Skeletal muscle tissue (tissue), 4 donors: Measurements from ENCODE around the gene ATXN3. TPM values are rescaled to one million over a fixed set of nuclear protein-coding genes. Genes with fewer than 3 reads are reported as not detected.

Experiments used
- H3K27ac ChIP-seq: one replicate; pipeline ENCODE4 v1.7.0; 2013; ENCODE audit warnings: mild to moderate bottlenecking, low read depth, low read length, inconsistent platforms
- H3K27me3 ChIP-seq, 3 donors: one replicate each; pipeline ENCODE4 v1.7.0; 2013; ENCODE audit warnings: low read length in 3 of 3; ENCODE audit not compliant: control insufficient read depth in 3 of 3, insufficient read depth in 3 of 3
- H3K36me3 ChIP-seq, 3 donors: one replicate each; pipeline ENCODE4 v1.7.0; 2013; ENCODE audit warnings: low read length in 3 of 3; ENCODE audit not compliant: control insufficient read depth in 3 of 3, insufficient read depth in 3 of 3
- H3K4me1 ChIP-seq, 3 donors: one replicate each; pipeline ENCODE4 v1.7.0; 2013; ENCODE audit warnings: low read length in 3 of 3, mild to moderate bottlenecking in 3 of 3; ENCODE audit not compliant: control insufficient read depth in 3 of 3, insufficient read depth in 3 of 3
- H3K4me3 ChIP-seq, 3 donors: one replicate each; pipeline ENCODE4 v1.7.0; 2013; ENCODE audit warnings: low read length in 3 of 3
- H3K9ac ChIP-seq, 3 donors: one replicate each; pipeline ENCODE4 v1.7.0; 2013; ENCODE audit warnings: low read length in 3 of 3, mild to moderate bottlenecking in 3 of 3, moderate library complexity in 2 of 3, low read depth in 1 of 3
- H3K9me3 ChIP-seq, 3 donors: one replicate each; pipeline ENCODE4 v1.7.0; 2013; ENCODE audit warnings: low read length in 3 of 3; ENCODE audit not compliant: control insufficient read depth in 3 of 3
- total RNA-seq: library from RNA; depleted of rRNA; stranded (reverse); fragments of >200 nt; gene quantifications from one replicate; pipeline ENCODE4 v1.2.3, GENCODE V29; 2014
- donor health status: Osteomylitis.

ATXN3 gene
- total RNA-seq, 1 donor from 2014 or later = 22.4 TPM

- Histone ChIP-seq H3K36me3 (peaks cover 0 to 6% (median 5%) of the 10 kb centered on the region in 3 donors), H3K9me3 (no peaks in the 10 kb centered on the region), H3K27ac (peak within 1 kb of the TSS; percentile 99), H3K4me1 (peaks cover 14 to 35% (median 23%) of the 10 kb centered on the region in 3 donors), H3K9ac (peak within 1 kb of the TSS; percentile 100), H3K4me3 (peak within 1 kb of the TSS; percentile 94 to 99 (median 97)), H3K27me3 (no peaks in the 10 kb centered on the region)
Observed at GRCh38 chr14:92039719-92040430, 66.5 kb downstream of the ATXN3 start, which contains the start of gene TRIP11. Gene TRIP11, minus strand, starts transcription at chr14:92040059. Its CDS starts 374 bp downstream, at chr14:92039685.

DNA sequence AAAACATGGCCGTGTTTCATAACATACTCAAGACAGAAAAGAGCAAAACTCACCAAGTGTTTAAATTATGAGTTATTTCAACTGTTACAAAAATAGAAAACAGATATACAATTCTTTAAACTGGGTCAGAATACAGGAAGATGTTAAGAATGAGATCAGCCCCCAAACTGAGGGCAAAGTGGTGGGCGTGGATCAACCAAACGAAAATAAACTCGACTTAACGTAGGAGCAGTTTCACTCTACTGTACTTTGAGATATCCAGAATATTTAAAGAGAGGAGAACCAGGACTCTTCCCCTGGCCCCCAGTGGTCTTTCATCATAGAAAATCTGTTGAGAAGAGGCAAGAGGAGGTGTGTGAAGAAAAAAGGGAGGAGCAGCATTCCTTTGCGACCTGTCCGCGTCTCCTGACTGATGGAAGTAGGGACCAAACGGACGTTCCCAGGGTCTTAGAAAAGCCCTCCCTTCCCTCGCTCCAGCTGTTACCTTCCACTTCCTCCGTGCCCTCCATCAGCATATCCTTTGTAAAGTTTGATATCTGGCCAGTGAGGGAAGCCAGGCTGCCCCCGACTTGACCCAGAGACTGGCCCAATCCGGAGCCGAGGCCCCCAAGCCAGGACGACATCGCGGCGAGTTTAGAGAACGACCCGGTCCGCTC, 67.2 kb downstream of the ATXN3 start:
- Histone ChIP-seq H3K27ac (peak overlapping the region; percentile 99), H3K4me1 (peaks cover 14 to 35% (median 23%) of the 10 kb centered on the region in 3 donors), H3K36me3 (peaks cover 0 to 6% (median under 1%) of the 10 kb centered on the region in 3 donors), H3K27me3 (no peaks in the 10 kb centered on the region), H3K4me3 (peak overlapping the region; percentile 94 to 99 (median 97)), H3K9ac (peak overlapping the region; percentile 100), H3K9me3 (no peaks in the 10 kb centered on the region)

DNA sequence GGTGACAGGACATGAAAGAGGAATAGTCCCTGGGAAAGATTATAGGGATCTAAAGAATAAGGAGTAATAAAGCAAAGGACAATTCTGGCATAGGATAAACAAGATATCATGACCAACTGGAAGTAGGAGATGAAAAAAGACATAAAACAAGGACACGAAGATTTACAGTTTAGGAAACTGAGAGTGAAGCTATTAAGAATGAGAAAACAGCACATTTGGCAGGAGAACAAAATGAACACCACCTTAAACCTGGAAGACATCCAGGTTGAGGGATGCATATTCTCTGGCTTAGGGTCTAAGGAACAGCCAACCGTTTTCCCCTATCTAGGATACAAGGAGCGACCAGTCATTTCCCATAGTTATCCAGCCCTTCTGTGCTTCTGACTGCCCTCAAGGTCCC, 68.4 kb downstream of the ATXN3 start:
- no peak overlapping the region for H3K27ac ChIP-seq
- H3K4me3 ChIP-seq = peak overlapping the region; percentile 54 to 99 (median 94)
- H3K27me3 ChIP-seq = no peaks in the 10 kb centered on the region
- peak overlapping the region; percentile 40 to 100 (median 100) for H3K9ac ChIP-seq
- peaks cover 14 to 35% (median 23%) of the 10 kb centered on the region in 3 donors for H3K4me1 ChIP-seq
- H3K9me3 ChIP-seq = no peaks in the 10 kb centered on the region
- H3K36me3 ChIP-seq = peaks cover 0 to 6% (median 0%) of the 10 kb centered on the region in 3 donors

DNA sequence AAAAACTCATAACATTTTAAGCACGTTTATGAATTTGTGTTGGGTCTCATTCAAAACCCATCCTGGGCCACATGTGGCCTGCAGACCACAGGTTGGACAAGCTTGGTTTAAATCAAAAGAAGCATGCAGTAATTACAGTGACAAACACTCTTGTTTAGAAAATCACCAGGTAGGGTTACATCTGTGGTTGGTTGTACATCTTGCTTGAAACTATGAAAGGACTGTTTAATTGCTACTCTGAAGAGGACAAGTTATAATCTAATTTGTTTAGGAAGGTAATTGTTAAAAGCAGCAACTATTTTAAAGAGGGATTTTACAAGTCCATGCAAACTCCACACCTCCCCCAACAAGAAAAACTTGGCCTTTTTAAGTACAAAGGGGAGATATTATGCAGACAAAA, 70.5 kb downstream of the ATXN3 start:
- no peak overlapping the region for H3K27ac ChIP-seq
- no peak overlapping the region for H3K4me3 ChIP-seq
- peaks cover 0 to 12% (median 3%) of the 10 kb centered on the region in 3 donors for H3K36me3 ChIP-seq
- H3K9ac ChIP-seq = no peak overlapping the region
- H3K27me3 ChIP-seq = no peaks in the 10 kb centered on the region
- H3K9me3 ChIP-seq = no peaks in the 10 kb centered on the region
- peaks cover 10 to 29% (median 19%) of the 10 kb centered on the region in 3 donors for H3K4me1 ChIP-seq

DNA sequence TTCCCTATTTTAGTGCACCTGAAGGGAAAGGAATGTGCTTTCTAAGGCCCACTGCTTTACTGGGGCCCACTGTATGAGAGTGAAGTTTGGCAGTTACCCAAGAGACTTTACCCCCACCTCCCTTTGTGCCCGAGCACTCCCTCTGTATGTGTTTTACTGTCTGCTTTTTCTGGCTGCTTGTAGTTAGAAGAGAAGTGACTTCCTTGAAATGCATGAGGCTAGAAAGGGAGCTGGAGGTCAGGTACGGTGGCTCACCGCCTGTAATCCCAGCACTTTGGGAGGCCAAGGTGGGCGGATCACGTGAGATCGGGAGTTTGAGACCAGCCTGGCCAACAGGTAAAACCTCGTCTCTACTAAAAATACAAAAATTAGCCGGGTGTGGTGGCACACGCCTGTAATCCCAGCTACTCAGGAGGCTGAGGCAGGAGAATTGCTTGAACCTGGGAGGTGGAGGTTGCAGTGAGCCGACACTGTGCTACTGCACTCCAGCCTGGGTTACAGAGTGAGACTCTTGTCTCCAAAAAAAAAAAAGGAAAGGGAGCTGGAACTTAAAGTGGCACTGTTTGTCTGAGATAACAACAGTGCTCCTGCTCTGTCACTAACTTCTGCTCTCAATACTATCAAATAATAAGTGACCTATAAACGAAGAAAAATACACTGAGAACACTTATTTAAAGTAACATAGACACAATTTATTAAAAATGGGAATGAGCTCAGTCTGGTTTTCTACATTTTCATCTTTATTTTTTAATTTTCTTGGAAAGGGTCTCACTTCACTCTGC, 72.3 kb downstream of the ATXN3 start:
- H3K27ac ChIP-seq = no peak overlapping the region

GRCh38 chr14:92033433-92033832, 72.9 kb downstream of the ATXN3 start:
- Histone ChIP-seq H3K9me3 (no peaks in the 10 kb centered on the region), H3K27me3 (no peaks in the 10 kb centered on the region), H3K4me1 (peaks cover 6 to 23% (median 14%) of the 10 kb centered on the region in 3 donors), H3K36me3 (peaks cover 3 to 8% (median 8%) of the 10 kb centered on the region in 3 donors), H3K27ac (no peak overlapping the region), H3K9ac (no peak overlapping the region), H3K4me3 (no peak overlapping the region)

More for the DNA sequence above, 72.3 kb downstream of the ATXN3 start:
- Histone ChIP-seq H3K4me1 (peaks cover 6 to 24% (median 16%) of the 10 kb centered on the region in 3 donors), H3K27me3 (no peaks in the 10 kb centered on the region), H3K36me3 (peaks cover 3 to 8% (median 8%) of the 10 kb centered on the region in 3 donors), H3K9ac (no peak overlapping the region), H3K9me3 (no peaks in the 10 kb centered on the region), H3K4me3 (no peak overlapping the region)

- Histone ChIP-seq H3K4me1 (no peaks in the 10 kb centered on the region), H3K9ac (no peak overlapping the region), H3K4me3 (no peak overlapping the region), H3K27me3 (no peaks in the 10 kb centered on the region), H3K9me3 (no peaks in the 10 kb centered on the region), H3K36me3 (peaks cover 6 to 15% (median 12%) of the 10 kb centered on the region in 3 donors), H3K27ac (no peak overlapping the region)
Observed at GRCh38 chr14:92026548-92027190, 79.7 kb downstream of the ATXN3 start.

- H3K9ac ChIP-seq = no peak overlapping the region
- no peaks in the 10 kb centered on the region for H3K27me3 ChIP-seq
- no peaks in the 10 kb centered on the region for H3K9me3 ChIP-seq
- no peak overlapping the region for H3K4me3 ChIP-seq
- H3K36me3 ChIP-seq = peaks cover 5 to 18% (median 13%) of the 10 kb centered on the region in 3 donors
- H3K4me1 ChIP-seq = no peaks in the 10 kb centered on the region
- no peak overlapping the region for H3K27ac ChIP-seq
Observed at GRCh38 chr14:92022036-92022435, 84.3 kb downstream of the ATXN3 start.

DNA sequence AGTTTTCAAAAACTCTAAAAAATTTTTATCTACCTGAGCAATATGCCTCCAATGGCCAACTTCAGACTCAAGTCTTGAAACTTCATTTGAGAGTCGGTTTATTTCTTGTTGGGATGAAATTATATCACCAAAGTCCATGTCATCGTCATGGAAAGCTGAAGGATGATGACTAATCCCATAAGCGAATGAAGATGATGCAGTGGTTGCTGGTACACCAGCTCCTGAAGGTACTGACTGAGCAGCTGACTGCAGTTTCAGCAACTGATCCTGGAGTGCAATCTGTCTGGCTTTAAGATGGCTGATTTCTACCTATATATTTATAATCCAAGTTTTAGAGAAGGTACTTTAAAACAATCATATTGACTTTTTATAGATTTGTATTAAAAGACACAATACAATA, 84.9 kb downstream of the ATXN3 start:
- peaks cover 5 to 18% (median 14%) of the 10 kb centered on the region in 3 donors for H3K36me3 ChIP-seq

More for the DNA sequence above, 84.9 kb downstream of the ATXN3 start:
- Histone ChIP-seq H3K27me3 (no peaks in the 10 kb centered on the region), H3K9ac (no peak overlapping the region), H3K9me3 (no peaks in the 10 kb centered on the region), H3K4me1 (no peaks in the 10 kb centered on the region), H3K27ac (no peak overlapping the region), H3K4me3 (no peak overlapping the region)
